SK-N-SH treated with all-trans-retinoic acid at 6 μM for 48 hours (cell line): ENCODE results near the gene PHLDB3.
"Not testable (repeated sequence)": the region's sequence is repeated elsewhere in the genome, so short reads cannot be mapped to it uniquely, and the experiment has no call there.

Experiments
- ATAC-seq: fragments of 200-7000 bp; cut with Tn5 transposase; 3 replicates; pipeline ENCODE4 v1.9.1; 2020; ENCODE audit warnings: mild to moderate bottlenecking, moderate library complexity
- ARNTL ChIP-seq: fragments of 450-650 bp; formaldehyde crosslinking; IDR thresholded peaks from 2 replicates; pipeline ENCODE4 v1.5.0; 2020; ENCODE audit warnings: low read depth, mild to moderate bottlenecking, moderate library complexity, borderline replicate concordance
- CREB5 ChIP-seq: fragments of 250-450 bp; sonication (Bioruptor Pico); IDR thresholded peaks from 2 replicates; pipeline ENCODE4 v1.5.1; 2020; ENCODE audit warnings: low read depth, mild to moderate bottlenecking, moderate library complexity
- CSDC2 ChIP-seq: fragments of 250-450 bp; sonication (Bioruptor Pico); IDR thresholded peaks from 2 replicates; pipeline ENCODE4 v1.5.0; 2020; ENCODE audit warnings: mild to moderate bottlenecking, moderate library complexity
- ESRRG ChIP-seq: fragments of 250-450 bp; sonication (Bioruptor Pico); IDR thresholded peaks from 2 replicates; pipeline ENCODE4 v1.6.1; 2021; ENCODE audit warnings: mild to moderate bottlenecking
- GLIS3 ChIP-seq: fragments of 250-450 bp; sonication (Bioruptor Pico); IDR thresholded peaks from 2 replicates; pipeline ENCODE4 v1.5.0; 2020; ENCODE audit warnings: mild to moderate bottlenecking, moderate library complexity
- ISL1 ChIP-seq: fragments of 250-450 bp; sonication (Bioruptor Pico); IDR thresholded peaks from 2 replicates; pipeline ENCODE4 v2.1.2; 2022; ENCODE audit warnings: mild to moderate bottlenecking, moderate library complexity
- OSR1 ChIP-seq: fragments of 250-450 bp; sonication (Bioruptor Pico); IDR thresholded peaks from 2 replicates; pipeline ENCODE4 v1.8.0; 2022; ENCODE audit warnings: moderate library complexity, mild to moderate bottlenecking, inconsistent platforms
- PPARA ChIP-seq: fragments of 250-450 bp; sonication (Bioruptor Pico); IDR thresholded peaks from 2 replicates; pipeline ENCODE4 v1.5.0; 2020; ENCODE audit warnings: mild to moderate bottlenecking, borderline replicate concordance
- SNAI2 ChIP-seq: fragments of 250-450 bp; sonication (Bioruptor Pico); IDR thresholded peaks from 2 replicates; pipeline ENCODE4 v1.5.0; 2020; ENCODE audit warnings: mild to moderate bottlenecking, moderate library complexity
- TCF4 ChIP-seq: fragments of 250-450 bp; sonication (Bioruptor Pico); IDR thresholded peaks from 2 replicates; pipeline ENCODE4 v1.8.0; 2021; ENCODE audit warnings: mild to moderate bottlenecking, moderate library complexity, borderline replicate concordance
- TOX ChIP-seq: fragments of 250-450 bp; sonication (Bioruptor Pico); IDR thresholded peaks from 2 replicates; pipeline ENCODE4 v1.8.0; 2021; ENCODE audit warnings: mild to moderate bottlenecking, moderate library complexity, borderline replicate concordance
- TSHZ2 ChIP-seq: fragments of 250-450 bp; sonication (Bioruptor Pico); IDR thresholded peaks from 2 replicates; pipeline ENCODE4 v1.5.0; 2020; ENCODE audit warnings: mild to moderate bottlenecking, moderate library complexity
- ZC3H10 ChIP-seq: fragments of 250-450 bp; sonication (Bioruptor Pico); IDR thresholded peaks from 2 replicates; pipeline ENCODE4 v1.5.1; 2021; ENCODE audit warnings: mild to moderate bottlenecking, moderate library complexity
- ZFP30 ChIP-seq: fragments of 450-650 bp; formaldehyde crosslinking; IDR thresholded peaks from 2 replicates; pipeline ENCODE4 v1.5.0; 2022; ENCODE audit warnings: mild to moderate bottlenecking, moderate library complexity
- ZNF70 ChIP-seq: fragments of 450-650 bp; formaldehyde crosslinking; IDR thresholded peaks from 2 replicates; pipeline ENCODE4 v1.5.0; 2020; ENCODE audit warnings: mild to moderate bottlenecking, moderate library complexity
- ZNF8 ChIP-seq: fragments of 450-650 bp; formaldehyde crosslinking; IDR thresholded peaks from 2 replicates; pipeline ENCODE4 v1.5.0; 2020; ENCODE audit warnings: mild to moderate bottlenecking, moderate library complexity
- TF ChIP-seq, protein P1 (sequence below): fragments of 250-450 bp; sonication (Bioruptor Pico); IDR thresholded peaks from 2 replicates; pipeline ENCODE4 v1.5.1; 2021; ENCODE audit warnings: mild to moderate bottlenecking, moderate library complexity
- TF ChIP-seq, protein P2 (sequence below): fragments of 250-450 bp; sonication (Bioruptor Pico); IDR thresholded peaks from 2 replicates; pipeline ENCODE4 v1.8.0; 2021; ENCODE audit warnings: low read depth, mild to moderate bottlenecking, moderate library complexity, borderline replicate concordance
- TF ChIP-seq, protein P3 (sequence below): fragments of 250-450 bp; sonication (Bioruptor Pico); IDR thresholded peaks from 2 replicates; pipeline ENCODE4 v1.8.0; 2020; ENCODE audit warnings: mild to moderate bottlenecking, moderate library complexity, borderline replicate concordance

Gene PHLDB3

DNA sequence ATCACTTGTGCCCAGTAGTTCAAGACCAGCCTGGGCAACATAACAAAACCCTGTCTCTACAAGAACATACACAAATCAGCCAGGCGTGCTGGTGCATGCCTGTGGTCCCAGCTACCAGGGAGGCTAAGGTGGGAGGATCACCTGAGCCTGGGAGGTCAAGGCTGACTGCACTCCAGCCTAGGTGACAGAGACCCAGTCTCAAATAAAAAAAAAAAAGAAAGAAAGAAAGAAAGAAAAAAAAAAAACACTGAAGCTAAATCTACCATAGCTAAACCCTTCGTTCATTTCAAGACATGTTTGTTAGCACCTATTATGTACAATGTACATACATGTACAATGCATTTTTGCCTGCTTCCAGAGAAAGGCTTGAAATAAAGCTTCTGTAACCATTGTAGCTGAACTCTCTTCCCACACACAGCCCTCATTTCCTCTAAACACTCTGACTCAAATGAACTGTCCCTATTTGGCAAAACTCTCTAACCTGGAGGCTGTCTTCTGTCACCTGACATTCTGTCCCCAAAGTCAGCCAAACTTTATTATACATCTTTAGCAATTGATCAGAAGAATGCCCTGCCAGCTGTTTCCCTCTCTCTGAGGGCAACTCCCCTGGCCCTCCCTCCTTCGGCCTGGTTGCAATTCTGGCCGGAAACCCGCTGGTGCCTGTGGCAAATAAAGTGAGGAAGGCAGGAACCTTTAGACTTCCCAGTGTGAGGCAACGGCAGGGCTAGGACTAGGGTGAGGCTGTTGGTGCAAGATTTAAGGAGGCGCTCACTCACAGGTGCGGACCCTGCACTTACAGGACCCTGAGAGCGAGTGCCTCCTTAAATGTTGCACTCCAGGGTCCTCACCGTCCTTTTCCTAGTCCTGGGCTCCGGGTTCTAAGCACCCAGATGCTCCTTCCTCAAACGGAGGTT is 20.6 kb upstream of the PHLDB3 start:
- TF ChIP-seq ZNF8 (CRISPR knock-in tag) (no peak), ZFP30 (CRISPR knock-in tag) (no peak), SNAI2 (no peak), TSHZ2 (CRISPR knock-in tag) (no peak), CREB5 (CRISPR knock-in tag) (no peak), TOX (CRISPR knock-in tag) (no peak), OSR1 (CRISPR knock-in tag) (no peak), PPARA (no peak), ZC3H10 (CRISPR knock-in tag) (no peak), GLIS3 (CRISPR knock-in tag) (no peak), ARNTL (no peak), CSDC2 (CRISPR knock-in tag) (no peak)
- TF ChIP-seq, protein P1, sequence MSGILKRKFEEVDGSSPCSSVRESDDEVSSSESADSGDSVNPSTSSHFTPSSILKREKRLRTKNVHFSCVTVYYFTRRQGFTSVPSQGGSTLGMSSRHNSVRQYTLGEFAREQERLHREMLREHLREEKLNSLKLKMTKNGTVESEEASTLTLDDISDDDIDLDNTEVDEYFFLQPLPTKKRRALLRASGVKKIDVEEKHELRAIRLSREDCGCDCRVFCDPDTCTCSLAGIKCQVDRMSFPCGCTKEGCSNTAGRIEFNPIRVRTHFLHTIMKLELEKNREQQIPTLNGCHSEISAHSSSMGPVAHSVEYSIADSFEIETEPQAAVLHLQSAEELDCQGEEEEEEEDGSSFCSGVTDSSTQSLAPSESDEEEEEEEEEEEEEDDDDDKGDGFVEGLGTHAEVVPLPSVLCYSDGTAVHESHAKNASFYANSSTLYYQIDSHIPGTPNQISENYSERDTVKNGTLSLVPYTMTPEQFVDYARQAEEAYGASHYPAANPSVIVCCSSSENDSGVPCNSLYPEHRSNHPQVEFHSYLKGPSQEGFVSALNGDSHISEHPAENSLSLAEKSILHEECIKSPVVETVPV (CRISPR knock-in tag), result no peak
- no peak for ATAC-seq

DNA sequence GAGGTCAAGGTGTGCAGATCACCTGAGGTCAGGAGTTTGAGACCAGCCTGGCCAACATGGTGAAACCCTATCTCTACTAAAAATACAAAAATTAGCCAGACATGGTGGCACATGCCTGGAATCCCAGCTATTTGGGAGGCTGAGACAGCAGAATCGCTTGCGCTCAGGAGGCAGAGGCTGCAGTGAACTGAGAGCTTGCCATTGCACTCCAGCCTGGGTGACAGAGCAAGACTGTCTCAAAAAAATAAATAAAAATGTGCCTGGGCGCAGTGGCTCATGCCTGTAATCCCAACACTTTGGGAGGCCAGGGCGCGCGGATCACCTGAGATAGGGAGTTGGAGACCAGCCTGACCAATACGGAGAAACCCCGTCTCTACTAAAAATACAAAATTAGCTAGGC is 19.1 kb upstream of the PHLDB3 start:
- not testable (repeated sequence) for ATAC-seq

DNA sequence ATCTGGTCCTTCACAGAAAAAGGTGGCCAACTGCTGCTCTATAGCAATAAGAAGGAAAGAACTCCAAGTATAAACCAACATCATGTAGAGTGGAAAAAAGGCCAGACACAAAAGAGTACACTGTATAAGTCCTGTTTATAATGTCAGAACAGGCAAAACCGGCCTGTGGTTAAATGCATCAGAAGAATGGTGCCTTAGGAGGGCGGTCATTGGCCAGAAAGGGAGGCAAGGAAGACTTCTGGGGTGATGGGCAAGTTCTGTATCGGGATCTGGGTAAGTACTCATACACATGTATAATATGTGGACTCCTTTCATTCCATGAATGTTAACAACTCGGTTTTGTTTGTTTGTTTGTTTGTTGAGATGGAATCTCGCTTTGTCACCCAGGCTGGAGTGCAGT is 18.4 kb upstream of the PHLDB3 start:
- no peak for ATAC-seq
- TF ChIP-seq ESRRG (CRISPR knock-in tag) (no peak), TOX (CRISPR knock-in tag) (no peak), GLIS3 (CRISPR knock-in tag) (no peak), CSDC2 (CRISPR knock-in tag) (no peak)
- TF ChIP-seq, protein P2, sequence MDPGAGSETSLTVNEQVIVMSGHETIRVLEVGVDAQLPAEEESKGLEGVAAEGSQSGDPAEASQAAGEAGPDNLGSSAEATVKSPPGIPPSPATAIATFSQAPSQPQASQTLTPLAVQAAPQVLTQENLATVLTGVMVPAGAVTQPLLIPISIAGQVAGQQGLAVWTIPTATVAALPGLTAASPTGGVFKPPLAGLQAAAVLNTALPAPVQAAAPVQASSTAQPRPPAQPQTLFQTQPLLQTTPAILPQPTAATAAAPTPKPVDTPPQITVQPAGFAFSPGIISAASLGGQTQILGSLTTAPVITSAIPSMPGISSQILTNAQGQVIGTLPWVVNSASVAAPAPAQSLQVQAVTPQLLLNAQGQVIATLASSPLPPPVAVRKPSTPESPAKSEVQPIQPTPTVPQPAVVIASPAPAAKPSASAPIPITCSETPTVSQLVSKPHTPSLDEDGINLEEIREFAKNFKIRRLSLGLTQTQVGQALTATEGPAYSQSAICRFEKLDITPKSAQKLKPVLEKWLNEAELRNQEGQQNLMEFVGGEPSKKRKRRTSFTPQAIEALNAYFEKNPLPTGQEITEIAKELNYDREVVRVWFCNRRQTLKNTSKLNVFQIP (CRISPR knock-in tag), result no peak

DNA sequence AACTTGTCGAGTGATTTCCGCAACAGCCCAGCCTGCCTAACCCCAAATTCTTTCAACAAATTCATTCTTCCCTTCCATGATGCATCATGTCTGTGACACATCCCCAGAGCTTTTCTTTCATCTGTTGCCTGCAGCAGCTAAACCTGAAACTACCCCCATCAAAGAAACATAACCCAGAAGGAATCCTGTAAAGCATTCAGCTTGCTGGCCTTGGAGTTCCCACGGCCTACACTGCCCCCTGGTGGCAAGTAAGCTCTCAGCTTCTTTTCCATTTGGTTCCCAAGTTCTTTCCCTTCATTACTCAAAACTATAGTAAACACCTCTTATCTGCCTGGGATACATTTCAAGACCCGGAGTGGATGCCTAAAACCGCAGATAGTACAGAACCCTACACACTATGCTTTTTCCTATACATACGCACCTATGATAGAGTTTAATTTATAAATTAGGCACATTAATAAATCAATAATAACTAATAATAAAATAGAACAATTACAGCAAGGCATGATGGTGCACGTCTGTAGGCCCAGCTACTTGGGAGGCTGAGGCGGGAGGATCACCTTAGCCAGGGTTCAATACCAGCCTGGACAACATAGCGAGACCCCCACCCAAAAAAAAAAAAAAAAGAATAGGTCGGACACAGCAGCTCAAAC is 15.0 kb upstream of the PHLDB3 start:
- TF ChIP-seq ARNTL, result no peak
- TF ChIP-seq TCF4 (CRISPR knock-in tag), result no peak
- TF ChIP-seq PPARA, result no peak
- TF ChIP-seq ESRRG (CRISPR knock-in tag), result no peak
- TF ChIP-seq ZC3H10 (CRISPR knock-in tag), result no peak
- no peak for TF ChIP-seq ZNF70 (CRISPR knock-in tag)
- no peak for TF ChIP-seq TSHZ2 (CRISPR knock-in tag)
- TF ChIP-seq TOX (CRISPR knock-in tag), result no peak
- no peak for TF ChIP-seq GLIS3 (CRISPR knock-in tag)
- TF ChIP-seq ZFP30 (CRISPR knock-in tag), result no peak
- TF ChIP-seq, protein P3, sequence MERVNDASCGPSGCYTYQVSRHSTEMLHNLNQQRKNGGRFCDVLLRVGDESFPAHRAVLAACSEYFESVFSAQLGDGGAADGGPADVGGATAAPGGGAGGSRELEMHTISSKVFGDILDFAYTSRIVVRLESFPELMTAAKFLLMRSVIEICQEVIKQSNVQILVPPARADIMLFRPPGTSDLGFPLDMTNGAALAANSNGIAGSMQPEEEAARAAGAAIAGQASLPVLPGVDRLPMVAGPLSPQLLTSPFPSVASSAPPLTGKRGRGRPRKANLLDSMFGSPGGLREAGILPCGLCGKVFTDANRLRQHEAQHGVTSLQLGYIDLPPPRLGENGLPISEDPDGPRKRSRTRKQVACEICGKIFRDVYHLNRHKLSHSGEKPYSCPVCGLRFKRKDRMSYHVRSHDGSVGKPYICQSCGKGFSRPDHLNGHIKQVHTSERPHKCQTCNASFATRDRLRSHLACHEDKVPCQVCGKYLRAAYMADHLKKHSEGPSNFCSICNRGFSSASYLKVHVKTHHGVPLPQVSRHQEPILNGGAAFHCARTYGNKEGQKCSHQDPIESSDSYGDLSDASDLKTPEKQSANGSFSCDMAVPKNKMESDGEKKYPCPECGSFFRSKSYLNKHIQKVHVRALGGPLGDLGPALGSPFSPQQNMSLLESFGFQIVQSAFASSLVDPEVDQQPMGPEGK (CRISPR knock-in tag), result no peak
- TF ChIP-seq ISL1 (CRISPR knock-in tag), result no peak
- TF ChIP-seq ZNF8 (CRISPR knock-in tag), result no peak
- peak; percentile 92 for ATAC-seq
